SK-N-SH (cell line): Measurements from ENCODE around the gene TMEM255B. TPM values are rescaled to one million over a fixed set of nuclear protein-coding genes. Genes with fewer than 3 reads are reported as not detected.

ENCODE experiments used
- CTCF ChIA-PET: fragments of 300-600, 350-600 bp; formaldehyde crosslinking; extraction: SDS; loops from one replicate; lab custom pipeline; 2021; lab: Yijun Ruan, JAX
- POLR2A ChIA-PET: fragments of 350-600 bp; sonication (Branson Sonifier 250); formaldehyde crosslinking; extraction: SDS; loops from one replicate; lab custom pipeline; 2020; ENCODE audit warnings: antibody characterized with exemption, inconsistent platforms; lab: Yijun Ruan, JAX
- DNase-seq: peaks from one replicate; pipeline ENCODE4 v3.0.0; 2012
- H2AFZ ChIP-seq: fragments of 200-600 bp; sonication (generic); 2 replicates; pipeline ENCODE4 v1.8.1; 2016; ENCODE audit warnings: antibody characterized with exemption, mild to moderate bottlenecking, low read depth
- H3F3A ChIP-seq: fragments of 200-600 bp; sonication (generic); replicated peaks from 2 replicates; pipeline ENCODE3; 2016; ENCODE audit warnings: antibody characterized with exemption, mild to moderate bottlenecking; ENCODE audit not compliant: insufficient read depth
- H3K27ac ChIP-seq, 2 experiments: fragments of 200-500 bp in 1 of 2; fragments of 200-600 bp in 1 of 2; sonication (Bioruptor generic) in 1 of 2; sonication (generic), shearing (Covaris generic) in 1 of 2; 2 replicates each; pipeline versions ENCODE4 v1.5.1 to v1.6.1; 2014 to 2016; ENCODE audit warnings: low read depth in 2 of 2, inconsistent platforms in 1 of 2, low read length in 1 of 2, mild to moderate bottlenecking in 1 of 2, mixed read lengths in 1 of 2
- H3K27me3 ChIP-seq: fragments of 200-600 bp; sonication (generic), shearing (Covaris generic); 2 replicates; pipeline ENCODE4 v1.6.1; 2016; ENCODE audit warnings: mixed run types; ENCODE audit not compliant: insufficient read depth
- H3K36me3 ChIP-seq, 2 experiments: fragments of 200-500 bp in 1 of 2; fragments of 200-600 bp in 1 of 2; sonication (Bioruptor generic) in 1 of 2; sonication (generic) in 1 of 2; replicated peaks in 1 of 2; 2 replicates each; pipeline versions ENCODE3 to v1.5.1; 2014 to 2016; ENCODE audit warnings: low read length in 1 of 2, mild to moderate bottlenecking in 1 of 2; ENCODE audit not compliant: insufficient read depth in 2 of 2, control insufficient read depth in 1 of 2
- H3K4me1 ChIP-seq, 2 experiments: fragments of 200-500 bp in 1 of 2; fragments of 200-600 bp in 1 of 2; sonication (Bioruptor generic) in 1 of 2; sonication (generic), shearing (Covaris generic) in 1 of 2; 2 replicates each; pipeline versions ENCODE4 v1.5.1 to v1.6.1; 2014 to 2016; ENCODE audit warnings: low read depth in 1 of 2, low read length in 1 of 2, mixed run types in 1 of 2; ENCODE audit not compliant: insufficient read depth in 2 of 2, control insufficient read depth in 1 of 2
- H3K4me2 ChIP-seq: fragments of 200-600 bp; sonication (generic), shearing (Covaris generic); 2 replicates; pipeline ENCODE4 v1.6.1; 2017; ENCODE audit warnings: mixed run types
- H3K4me3 ChIP-seq, 2 experiments: fragments of 200-500 bp in 1 of 2; fragments of 200-600 bp in 1 of 2; sonication (Bioruptor generic) in 1 of 2; sonication (generic), shearing (Covaris generic) in 1 of 2; 2 replicates each; pipeline versions ENCODE4 v1.5.1 to v1.8.1; 2014 to 2016; ENCODE audit warnings: low read depth in 2 of 2, inconsistent platforms in 1 of 2, low read length in 1 of 2, mild to moderate bottlenecking in 1 of 2, mixed read lengths in 1 of 2, moderate library complexity in 1 of 2
- H3K79me2 ChIP-seq: fragments of 200-600 bp; sonication (generic); 2 replicates; pipeline ENCODE4 v1.8.1; 2017; ENCODE audit warnings: mild to moderate bottlenecking; ENCODE audit not compliant: insufficient read depth
- H3K9ac ChIP-seq: fragments of 200-600 bp; sonication (generic); 2 replicates; pipeline ENCODE4 v1.6.1; 2017; ENCODE audit warnings: mixed run types
- H3K9me2 ChIP-seq: fragments of 200-600 bp; sonication (generic); 2 replicates; pipeline ENCODE4 v1.6.1; 2017; ENCODE audit warnings: mixed run types
- H3K9me3 ChIP-seq: fragments of 200-600 bp; sonication (generic); 2 replicates; pipeline ENCODE4 v1.6.1; 2017; ENCODE audit warnings: mixed run types, mild to moderate bottlenecking, moderate library complexity
- H4K20me1 ChIP-seq: fragments of 200-600 bp; sonication (generic); 2 replicates; pipeline ENCODE4 v1.6.1; 2017; ENCODE audit warnings: mild to moderate bottlenecking, mixed run types; ENCODE audit not compliant: insufficient read depth
- EZH2phosphoT487 ChIP-seq: fragments of 200-600 bp; sonication (generic); IDR thresholded peaks from 2 replicates; pipeline ENCODE4 v1.6.1; 2017; ENCODE audit warnings: low read depth, mixed run types, mild to moderate bottlenecking, antibody characterized with exemption, moderate library complexity, borderline replicate concordance
- JUND ChIP-seq: IDR thresholded peaks from 2 replicates; pipeline ENCODE4 v1.4.0; 2012
- MEF2A ChIP-seq: IDR thresholded peaks from 2 replicates; pipeline ENCODE4 v1.4.0; 2012; ENCODE audit warnings: low read depth, borderline replicate concordance
- POLR2AphosphoS5 ChIP-seq: IDR thresholded peaks from 2 replicates; pipeline ENCODE4 v1.6.1; 2012; ENCODE audit warnings: low read depth, low read length
- RAD21 ChIP-seq: IDR thresholded peaks from 2 replicates; pipeline ENCODE4 v1.6.1; 2012; ENCODE audit warnings: mild to moderate bottlenecking, low read length
- RFX5 ChIP-seq: IDR thresholded peaks from 2 replicates; pipeline ENCODE4 v1.6.1; 2012; ENCODE audit warnings: mild to moderate bottlenecking, improper control_type of control experiment, low read length
- RXRA ChIP-seq: IDR thresholded peaks from 2 replicates; pipeline ENCODE4 v1.4.0; 2012; ENCODE audit warnings: low read depth, mild to moderate bottlenecking, borderline replicate concordance
- TCF12 ChIP-seq: IDR thresholded peaks from 2 replicates; pipeline ENCODE4 v1.4.0; 2012
- YY1 ChIP-seq: IDR thresholded peaks from 2 replicates; pipeline ENCODE4 v1.4.0; 2012; ENCODE audit warnings: low read depth, mild to moderate bottlenecking
- WGBS: methylation state at CpG from one replicate; pipeline ENCODE4 v1.1.6; 2017; ENCODE audit warnings: low lambda C conversion rate; 5-methylcytosine and 5-hydroxymethylcytosine counted together
- polyA plus RNA-seq, 3 experiments: library from polyadenylated mRNA; depleted of rRNA; stranded (reverse); fragments of >200 nt; gene quantifications; 2 replicates each; pipeline ENCODE4 v1.2.3, GENCODE V29; 2012
- TF ChIP-seq, protein P1 (sequence below): fragments of 150-350 bp; IDR thresholded peaks from 2 replicates; pipeline ENCODE4 v1.6.1; 2016; ENCODE audit warnings: mild to moderate bottlenecking, low read depth, low read length
- TF ChIP-seq, protein P2 (sequence below): IDR thresholded peaks from 2 replicates; pipeline ENCODE4 v1.4.0; 2012; ENCODE audit warnings: low read depth
- TF ChIP-seq, protein P3 (sequence below): fragments of 200-600 bp; sonication (generic); IDR thresholded peaks from 2 replicates; pipeline ENCODE4 v1.6.1; 2017; ENCODE audit warnings: antibody characterized with exemption, mild to moderate bottlenecking, moderate library complexity
- TF ChIP-seq, protein P4 (sequence below): fragments of 150-350 bp; IDR thresholded peaks from 2 replicates; pipeline ENCODE4 v1.6.1; 2017; ENCODE audit warnings: antibody characterized with exemption, low read length, low read depth, borderline replicate concordance
- TF ChIP-seq, protein P5 (sequence below): IDR thresholded peaks from 2 replicates; pipeline ENCODE4 v1.6.1; 2012; ENCODE audit warnings: mild to moderate bottlenecking, low read depth, low read length, moderate library complexity

Gene TMEM255B
- polyA plus RNA-seq, 1 of the 3 experiments (the other 2 are of a cell fraction), result 14.8 TPM

DNA sequence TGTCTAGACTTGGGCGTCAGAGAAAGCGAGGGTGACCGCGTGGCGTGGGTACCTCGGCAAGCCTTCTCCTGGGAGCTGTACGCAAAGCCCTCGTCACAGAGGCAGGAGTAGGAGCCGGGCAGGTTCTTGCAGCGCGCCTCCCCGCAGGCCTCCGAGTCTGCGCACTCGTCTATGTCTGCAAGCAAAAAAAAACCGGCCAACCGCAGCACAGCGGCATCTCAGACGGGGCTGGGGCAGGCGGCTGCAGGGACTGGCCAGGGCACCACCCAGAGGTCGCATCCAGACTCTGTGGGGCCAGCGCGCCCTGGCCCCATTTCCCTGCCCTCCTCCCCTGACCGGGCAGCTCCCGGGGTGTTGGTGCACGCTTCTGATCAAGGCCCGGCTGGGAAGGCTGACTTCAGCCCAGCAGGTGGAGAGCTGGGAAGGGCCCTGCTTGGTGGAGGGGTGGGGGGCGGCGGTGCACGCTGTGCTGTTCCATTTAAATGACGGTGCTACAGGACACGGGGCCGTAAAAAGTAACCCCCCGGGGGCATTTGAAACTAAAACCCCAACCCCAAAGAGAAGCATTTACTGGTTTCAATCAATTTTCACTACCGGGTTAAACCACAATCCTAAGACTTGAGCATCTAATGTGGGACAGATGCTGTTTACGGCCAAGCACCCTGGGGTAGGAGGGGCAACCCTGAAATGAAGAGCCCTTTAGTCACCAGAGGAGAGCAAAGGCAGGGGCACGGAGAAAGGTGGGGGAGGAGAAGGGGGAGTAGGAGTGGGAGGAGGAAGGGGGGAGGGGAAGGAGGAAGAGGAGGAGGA is 76.6 kb downstream of the TMEM255B start:
- Histone ChIP-seq H3K9me3 (no peaks in the 10 kb centered on the region), H3K27me3 (no peaks in the 10 kb centered on the region), H3K9me2 (no peaks in the 10 kb centered on the region), H2AFZ (no peak overlapping the region), H3K9ac (no peak overlapping the region), H3K36me3 (peaks cover 0 to 35% of the 10 kb centered on the region in 2 experiments), H3K27ac (peak overlapping the region; percentile 41 to 73; a peak in 3 of 4 replicates), H3F3A (peaks cover 23% of the 10 kb centered on the region), H4K20me1 (no peaks in the 10 kb centered on the region)
- 83% methylated on average over 29 of the region's 37 CpGs for WGBS
- DNase-seq, result peak; percentile 56
- TF ChIP-seq, protein P1, sequence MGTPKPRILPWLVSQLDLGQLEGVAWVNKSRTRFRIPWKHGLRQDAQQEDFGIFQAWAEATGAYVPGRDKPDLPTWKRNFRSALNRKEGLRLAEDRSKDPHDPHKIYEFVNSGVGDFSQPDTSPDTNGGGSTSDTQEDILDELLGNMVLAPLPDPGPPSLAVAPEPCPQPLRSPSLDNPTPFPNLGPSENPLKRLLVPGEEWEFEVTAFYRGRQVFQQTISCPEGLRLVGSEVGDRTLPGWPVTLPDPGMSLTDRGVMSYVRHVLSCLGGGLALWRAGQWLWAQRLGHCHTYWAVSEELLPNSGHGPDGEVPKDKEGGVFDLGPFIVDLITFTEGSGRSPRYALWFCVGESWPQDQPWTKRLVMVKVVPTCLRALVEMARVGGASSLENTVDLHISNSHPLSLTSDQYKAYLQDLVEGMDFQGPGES, result no peak
- TF ChIP-seq TCF12, result peak; percentile 68; the same call in 1 of the 2 replicates
- peak; percentile 38; the same call in 1 of the 2 replicates for TF ChIP-seq POLR2AphosphoS5
- TF ChIP-seq, all 33 proteins: peak for 2
- ChIA-PET CTCF (interaction anchor here (1.5 kb wide), 1 partner anchor 15 kb away, joined by 6 read pairs; no protein-coding TSS in a partner anchor), POLR2A (no interaction called here)
- no peak overlapping the region for H3K4me2 ChIP-seq
- H3K79me2 ChIP-seq, result peaks cover 26% of the 10 kb centered on the region
- H3K4me3 ChIP-seq, result no peak overlapping the region
- peaks cover 30 to 47% of the 10 kb centered on the region in 2 experiments; a peak in 3 of 4 replicates for H3K4me1 ChIP-seq

DNA sequence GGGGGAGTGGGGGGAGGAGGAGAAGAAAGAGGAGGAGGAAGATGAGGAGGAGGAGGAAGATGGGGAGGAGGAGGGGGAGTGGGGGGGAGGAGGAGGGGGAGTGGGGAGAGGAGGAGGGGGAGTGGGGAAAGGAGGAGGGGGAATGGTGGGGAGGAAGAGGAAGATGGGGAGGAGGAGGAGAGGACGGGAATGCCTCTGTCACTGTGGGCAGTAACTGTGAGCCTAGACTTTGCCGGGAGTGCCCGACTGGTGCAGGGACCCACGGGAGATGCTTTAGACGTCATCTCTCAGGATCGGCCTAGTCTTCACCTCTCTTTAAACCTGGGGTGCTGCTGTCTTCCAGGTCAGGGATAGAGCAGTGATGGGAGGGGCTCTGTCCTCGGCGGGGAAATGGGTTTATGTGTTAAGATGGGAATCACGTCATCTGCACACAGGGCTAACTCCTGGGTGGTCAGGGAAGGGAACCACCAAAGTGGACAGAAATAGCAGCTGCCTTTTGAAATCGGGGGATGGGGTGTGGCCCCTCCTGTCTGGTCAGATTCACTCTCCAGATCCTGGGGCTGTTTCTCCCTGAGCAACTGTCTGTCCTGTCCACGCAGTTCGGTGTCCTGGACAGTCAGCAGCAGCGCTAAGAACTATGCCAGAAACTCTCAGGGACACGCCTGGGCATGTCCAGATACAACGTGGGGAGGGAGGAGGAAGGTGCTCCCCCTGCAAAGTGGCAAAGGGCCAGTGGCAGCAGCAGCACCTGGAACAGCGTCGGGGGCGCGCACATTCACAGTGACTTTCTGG is 77.9 kb downstream of the TMEM255B start:
- DNase-seq, result peak; percentile 61
- no peaks in the 10 kb centered on the region for H3K9me3 ChIP-seq
- H3K36me3 ChIP-seq, result peaks cover 2 to 34% of the 10 kb centered on the region in 2 experiments
- H3K9me2 ChIP-seq, result no peaks in the 10 kb centered on the region
- peak overlapping the region; percentile 88 for H3K9ac ChIP-seq
- no peaks in the 10 kb centered on the region for H3K27me3 ChIP-seq
- no peak overlapping the region for H2AFZ ChIP-seq
- peaks cover 25% of the 10 kb centered on the region for H3F3A ChIP-seq
- H3K4me1 ChIP-seq, result peaks cover 34 to 52% of the 10 kb centered on the region in 2 experiments; a peak in 3 of 4 replicates
- H3K79me2 ChIP-seq, result peaks cover 34% of the 10 kb centered on the region
- WGBS, result 30% methylated on average over 15 of the region's 19 CpGs
- ChIA-PET CTCF (interaction anchor here (0.6 to 1.4 kb wide), 3 partner anchors 17 to 27 kb away, joined by 3 to 4 read pairs (median 3); partner anchors contain the start of gene GAS6), POLR2A (interaction anchor here (0.9 to 1.5 kb wide), 2 partner anchors 16 to 28 kb away, joined by 3 to 8 read pairs; no protein-coding TSS in a partner anchor)
- no peak overlapping the region for H3K4me3 ChIP-seq
- H4K20me1 ChIP-seq, result no peaks in the 10 kb centered on the region
- peak overlapping the region; percentile 99 for H3K27ac ChIP-seq
- peak overlapping the region; percentile 86 for H3K4me2 ChIP-seq
- TF ChIP-seq EZH2phosphoT487 (no peak), JUND (no peak), YY1 (no peak), MEF2A (no peak), RFX5 (no peak), RXRA (no peak; the same call in 1 of the 2 replicates), RAD21 (no peak)
- TF ChIP-seq, protein P2, sequence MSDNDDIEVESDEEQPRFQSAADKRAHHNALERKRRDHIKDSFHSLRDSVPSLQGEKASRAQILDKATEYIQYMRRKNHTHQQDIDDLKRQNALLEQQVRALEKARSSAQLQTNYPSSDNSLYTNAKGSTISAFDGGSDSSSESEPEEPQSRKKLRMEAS, result no peak
- TF ChIP-seq, protein P3, sequence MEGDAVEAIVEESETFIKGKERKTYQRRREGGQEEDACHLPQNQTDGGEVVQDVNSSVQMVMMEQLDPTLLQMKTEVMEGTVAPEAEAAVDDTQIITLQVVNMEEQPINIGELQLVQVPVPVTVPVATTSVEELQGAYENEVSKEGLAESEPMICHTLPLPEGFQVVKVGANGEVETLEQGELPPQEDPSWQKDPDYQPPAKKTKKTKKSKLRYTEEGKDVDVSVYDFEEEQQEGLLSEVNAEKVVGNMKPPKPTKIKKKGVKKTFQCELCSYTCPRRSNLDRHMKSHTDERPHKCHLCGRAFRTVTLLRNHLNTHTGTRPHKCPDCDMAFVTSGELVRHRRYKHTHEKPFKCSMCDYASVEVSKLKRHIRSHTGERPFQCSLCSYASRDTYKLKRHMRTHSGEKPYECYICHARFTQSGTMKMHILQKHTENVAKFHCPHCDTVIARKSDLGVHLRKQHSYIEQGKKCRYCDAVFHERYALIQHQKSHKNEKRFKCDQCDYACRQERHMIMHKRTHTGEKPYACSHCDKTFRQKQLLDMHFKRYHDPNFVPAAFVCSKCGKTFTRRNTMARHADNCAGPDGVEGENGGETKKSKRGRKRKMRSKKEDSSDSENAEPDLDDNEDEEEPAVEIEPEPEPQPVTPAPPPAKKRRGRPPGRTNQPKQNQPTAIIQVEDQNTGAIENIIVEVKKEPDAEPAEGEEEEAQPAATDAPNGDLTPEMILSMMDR, result no peak
- TF ChIP-seq, protein P4, sequence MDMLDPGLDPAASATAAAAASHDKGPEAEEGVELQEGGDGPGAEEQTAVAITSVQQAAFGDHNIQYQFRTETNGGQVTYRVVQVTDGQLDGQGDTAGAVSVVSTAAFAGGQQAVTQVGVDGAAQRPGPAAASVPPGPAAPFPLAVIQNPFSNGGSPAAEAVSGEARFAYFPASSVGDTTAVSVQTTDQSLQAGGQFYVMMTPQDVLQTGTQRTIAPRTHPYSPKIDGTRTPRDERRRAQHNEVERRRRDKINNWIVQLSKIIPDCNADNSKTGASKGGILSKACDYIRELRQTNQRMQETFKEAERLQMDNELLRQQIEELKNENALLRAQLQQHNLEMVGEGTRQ, result no peak
- TF ChIP-seq, protein P5, sequence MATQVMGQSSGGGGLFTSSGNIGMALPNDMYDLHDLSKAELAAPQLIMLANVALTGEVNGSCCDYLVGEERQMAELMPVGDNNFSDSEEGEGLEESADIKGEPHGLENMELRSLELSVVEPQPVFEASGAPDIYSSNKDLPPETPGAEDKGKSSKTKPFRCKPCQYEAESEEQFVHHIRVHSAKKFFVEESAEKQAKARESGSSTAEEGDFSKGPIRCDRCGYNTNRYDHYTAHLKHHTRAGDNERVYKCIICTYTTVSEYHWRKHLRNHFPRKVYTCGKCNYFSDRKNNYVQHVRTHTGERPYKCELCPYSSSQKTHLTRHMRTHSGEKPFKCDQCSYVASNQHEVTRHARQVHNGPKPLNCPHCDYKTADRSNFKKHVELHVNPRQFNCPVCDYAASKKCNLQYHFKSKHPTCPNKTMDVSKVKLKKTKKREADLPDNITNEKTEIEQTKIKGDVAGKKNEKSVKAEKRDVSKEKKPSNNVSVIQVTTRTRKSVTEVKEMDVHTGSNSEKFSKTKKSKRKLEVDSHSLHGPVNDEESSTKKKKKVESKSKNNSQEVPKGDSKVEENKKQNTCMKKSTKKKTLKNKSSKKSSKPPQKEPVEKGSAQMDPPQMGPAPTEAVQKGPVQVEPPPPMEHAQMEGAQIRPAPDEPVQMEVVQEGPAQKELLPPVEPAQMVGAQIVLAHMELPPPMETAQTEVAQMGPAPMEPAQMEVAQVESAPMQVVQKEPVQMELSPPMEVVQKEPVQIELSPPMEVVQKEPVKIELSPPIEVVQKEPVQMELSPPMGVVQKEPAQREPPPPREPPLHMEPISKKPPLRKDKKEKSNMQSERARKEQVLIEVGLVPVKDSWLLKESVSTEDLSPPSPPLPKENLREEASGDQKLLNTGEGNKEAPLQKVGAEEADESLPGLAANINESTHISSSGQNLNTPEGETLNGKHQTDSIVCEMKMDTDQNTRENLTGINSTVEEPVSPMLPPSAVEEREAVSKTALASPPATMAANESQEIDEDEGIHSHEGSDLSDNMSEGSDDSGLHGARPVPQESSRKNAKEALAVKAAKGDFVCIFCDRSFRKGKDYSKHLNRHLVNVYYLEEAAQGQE, result no peak
